ENCODE measurements around the gene GGT1.
"Not testable (repeated sequence)": the region's sequence is repeated elsewhere in the genome, so short reads cannot be mapped to it uniquely, and the experiment has no call there.

DNA sequence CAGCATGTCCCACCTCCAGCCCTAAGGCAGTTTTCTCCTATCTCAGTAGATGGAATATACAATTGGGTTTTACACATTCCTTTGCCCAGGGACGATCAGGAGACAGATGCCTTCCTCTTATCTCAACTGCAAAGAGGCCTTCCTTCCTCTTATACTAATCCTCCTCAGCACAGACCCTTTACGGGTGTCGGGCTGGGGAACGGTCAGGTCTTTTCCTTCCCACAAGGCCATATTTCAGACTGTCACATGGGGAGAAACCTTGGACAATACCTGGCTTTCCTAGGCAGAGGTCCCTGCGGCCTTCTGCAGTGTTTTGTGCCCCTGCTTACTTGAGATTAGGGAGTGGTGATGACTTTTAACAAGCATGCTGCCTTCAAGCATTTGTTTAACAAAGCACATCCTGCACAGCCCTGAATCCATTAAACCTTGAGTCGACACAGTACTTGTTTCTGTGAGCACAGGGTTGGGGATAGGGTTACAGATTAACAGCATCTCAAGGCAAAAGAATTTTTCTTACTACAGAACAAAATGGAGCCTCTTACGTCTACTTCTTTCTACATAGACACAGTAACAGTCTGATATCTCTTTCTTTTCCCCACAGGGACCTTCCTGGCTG is 27.9 kb downstream of the GGT1 start:
- not testable (repeated sequence) for TF ChIP-seq POLR2A, EP300, CTCF, POLR2AphosphoS5 (IDR thresholded peaks at IDR 0.05)
